ENCODE results near the gene PAQR9. TPM values are rescaled to one million over a fixed set of nuclear protein-coding genes. Genes with fewer than 3 reads are reported as not detected.

The PAQR9 gene
- total and polyA plus RNA-seq, 11 donors = 5.0 to 20.5 (median 13.8) TPM

- peak overlapping the region in 2 of 12 donors; percentile 1 to 3 for H3K4me3 ChIP-seq
Observed at GRCh38 chr3:142987707-142988106, 24.2 kb upstream of the PAQR9 start.

GRCh38 chr3:142987080-142987700 lies 23.7 kb upstream of the PAQR9 start:
- peak; percentile 58 to 77 (median 70) for TF ChIP-seq CTCF (IDR thresholded peaks at IDR 0.05)
- TF ChIP-seq POLR2A (IDR thresholded peaks at IDR 0.05) = no peak
- ATAC-seq (peak; percentile 51 to 69 (median 60)), DNase-seq (no peak)
- 46 to 56% (median 54%) methylated on average over 5 of the region's 5 CpGs for WGBS, 4 donors
- Histone ChIP-seq H3K27me3 (no peaks in the 10 kb centered on the region), H3K9me3 (no peaks in the 10 kb centered on the region), H3K27ac (peak overlapping the region in 10 of 12 donors; percentile 12 to 75 (median 52)), H3K4me3 (peak overlapping the region in 2 of 12 donors; percentile 1 to 3), H3K36me3 (no peaks in the 10 kb centered on the region), H3K4me1 (peaks cover 0 to 14% (median 6%) of the 10 kb centered on the region in 12 donors)
- intact Hi-C loops (cut with DNase I) = loop anchor here in 4 of 10 donors (2.0 to 10.0 kb wide), 3 partner anchors 58 to 132 kb away; no protein-coding TSS in a partner anchor

More at GRCh38 chr3:142987707-142988106, 24.2 kb upstream of the PAQR9 start:
- H3K27ac ChIP-seq = peak overlapping the region in 11 of 12 donors; percentile 12 to 75 (median 51)
- intact Hi-C loops (cut with DNase I) = loop anchor here in 4 of 10 donors (2.0 to 10.0 kb wide), 3 partner anchors 59 to 133 kb away; no protein-coding TSS in a partner anchor
- no peaks in the 10 kb centered on the region for H3K27me3 ChIP-seq
- peak; percentile 70 to 86 (median 80) for ATAC-seq
- 10 to 18% (median 15%) methylated on average over 7 of the region's 7 CpGs for WGBS, 4 donors
- peaks cover 0 to 14% (median 6%) of the 10 kb centered on the region in 12 donors for H3K4me1 ChIP-seq
- H3K36me3 ChIP-seq = no peaks in the 10 kb centered on the region
- no peaks in the 10 kb centered on the region for H3K9me3 ChIP-seq
- DNase-seq = peak in 3 of 5 donors; percentile 30 to 52 (median 45)
- TF ChIP-seq CTCF (IDR thresholded peaks at IDR 0.05) (no peak), POLR2A (IDR thresholded peaks at IDR 0.05) (no peak)

GRCh38 chr3:142984255-142984654 lies 20.8 kb upstream of the PAQR9 start:
- intact Hi-C loops (cut with DNase I) = loop anchor here in 1 of 10 donors (10.0 kb wide), 1 partner anchor 129 kb away; no protein-coding TSS in a partner anchor
- 91 to 98% (median 96%) methylated on average over 3 of the region's 3 CpGs for WGBS, 4 donors

More at GRCh38 chr3:142984255-142984654, 20.8 kb upstream of the PAQR9 start:
- no peaks in the 10 kb centered on the region for H3K9me3 ChIP-seq
- H3K4me3 ChIP-seq = no peak overlapping the region
- H3K36me3 ChIP-seq = no peaks in the 10 kb centered on the region
- no peaks in the 10 kb centered on the region for H3K27me3 ChIP-seq
- ATAC-seq (no peak), DNase-seq (no peak)
- TF ChIP-seq CTCF (IDR thresholded peaks at IDR 0.05) = no peak
- no peak for TF ChIP-seq POLR2A (IDR thresholded peaks at IDR 0.05)
- H3K4me1 ChIP-seq = peaks cover 0 to 20% (median 8%) of the 10 kb centered on the region in 12 donors
- H3K27ac ChIP-seq = no peak overlapping the region

Measured in heart left ventricle (tissue), 16 donors.